IPS-NIHi7 (cell line): ENCODE measurements around the gene PARP12.

Source experiments
- DNase-seq: peaks from one replicate; pipeline ENCODE4 v3.0.0; 2012; ENCODE audit warnings: mixed read lengths; ENCODE audit errors: extremely low spot score

The PARP12 gene

GRCh38 chr7:140035400-140036223 lies 27.1 kb downstream of the PARP12 start:
- DNase-seq, result no peak

DNA sequence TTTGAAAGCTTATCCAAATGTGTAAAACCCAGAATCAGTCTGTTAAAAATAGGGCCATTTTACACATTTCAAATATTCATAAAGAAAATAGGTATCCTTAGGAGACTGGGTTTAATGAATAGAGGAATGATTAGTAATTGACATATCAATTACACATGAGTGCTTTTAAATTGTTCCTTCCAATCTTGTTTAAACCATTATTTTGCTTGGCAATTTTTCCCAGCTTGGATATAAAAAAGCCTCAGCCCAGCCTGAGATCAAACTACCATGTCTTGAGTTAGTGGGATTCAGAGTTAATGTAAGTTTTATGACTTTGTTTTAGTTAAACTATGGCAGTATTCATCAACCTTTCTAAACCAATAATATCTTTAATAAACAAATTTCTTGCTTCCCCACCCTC lies 28.3 kb downstream of the PARP12 start:
- DNase-seq, result no peak

DNA sequence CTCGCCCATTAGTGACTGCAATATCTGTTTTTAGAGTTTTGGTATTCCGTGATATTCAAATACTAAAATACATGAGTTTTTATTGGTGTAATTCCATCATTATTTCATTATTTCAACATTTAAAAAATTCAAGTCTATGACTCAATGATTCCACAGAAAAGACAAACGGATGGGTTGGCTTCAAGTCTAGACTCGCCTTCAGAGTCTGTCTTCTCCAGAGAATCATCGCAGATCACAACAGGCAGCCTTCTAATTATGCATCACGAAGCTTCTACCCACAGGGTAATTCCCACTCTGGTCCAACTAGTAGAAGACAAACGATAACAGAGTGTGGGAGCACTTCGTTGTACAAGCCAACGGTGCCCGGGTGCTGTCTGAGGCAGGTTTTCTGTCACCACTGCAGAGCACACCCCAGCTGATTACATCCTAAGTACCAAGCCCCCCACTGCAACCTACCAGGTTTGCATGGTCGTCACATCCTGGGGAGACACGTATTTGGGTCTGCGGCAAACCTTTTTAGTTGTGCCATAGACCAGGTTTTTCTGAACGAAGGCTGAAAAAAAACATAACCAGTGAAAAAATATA lies 28.9 kb downstream of the PARP12 start:
- DNase-seq, result no peak

GRCh38 chr7:140033036-140033435 lies 29.7 kb downstream of the PARP12 start:
- no peak for DNase-seq

DNA sequence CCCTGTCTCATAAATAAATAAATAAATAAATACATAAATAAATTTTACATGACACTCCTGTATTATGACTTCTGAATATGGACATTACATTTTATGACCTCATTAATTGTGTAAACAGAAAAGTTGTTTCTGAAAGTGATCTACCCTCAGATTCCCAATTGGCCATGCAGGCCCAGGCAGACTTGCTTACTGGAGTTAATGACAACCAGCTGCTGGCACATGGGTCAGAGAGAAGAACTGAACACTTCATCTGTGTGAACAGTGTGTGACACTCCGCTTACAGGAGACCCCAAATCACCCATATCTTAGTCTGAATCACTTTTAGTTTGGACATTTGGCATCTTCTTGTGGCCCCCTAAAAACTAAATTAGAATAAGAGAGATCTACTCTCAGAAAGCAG lies 31.4 kb downstream of the PARP12 start:
- DNase-seq, result no peak

DNA sequence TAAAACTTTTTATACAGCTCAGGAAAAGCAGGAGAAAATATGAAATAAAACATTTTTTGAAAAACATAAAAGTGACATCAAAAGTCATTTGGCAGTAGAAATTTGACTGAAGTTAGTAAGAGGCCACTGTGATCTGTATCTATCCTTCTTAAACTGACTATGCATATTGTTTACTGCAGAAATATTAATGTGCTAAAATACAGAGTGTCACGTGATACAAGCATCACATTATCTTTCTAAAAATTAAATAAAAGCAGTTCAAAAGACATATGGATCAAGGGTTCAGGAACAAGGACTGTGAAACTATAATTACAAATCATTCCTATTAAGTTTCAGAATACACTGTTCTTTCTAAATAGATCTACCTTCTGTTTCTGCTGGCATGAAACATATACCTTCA lies 33.7 kb downstream of the PARP12 start:
- no peak for DNase-seq

GRCh38 chr7:140028311-140028710 lies 34.4 kb downstream of the PARP12 start:
- no peak for DNase-seq

- no peak for DNase-seq
Observed at GRCh38 chr7:140027858-140028257, 34.9 kb downstream of the PARP12 start.

DNA sequence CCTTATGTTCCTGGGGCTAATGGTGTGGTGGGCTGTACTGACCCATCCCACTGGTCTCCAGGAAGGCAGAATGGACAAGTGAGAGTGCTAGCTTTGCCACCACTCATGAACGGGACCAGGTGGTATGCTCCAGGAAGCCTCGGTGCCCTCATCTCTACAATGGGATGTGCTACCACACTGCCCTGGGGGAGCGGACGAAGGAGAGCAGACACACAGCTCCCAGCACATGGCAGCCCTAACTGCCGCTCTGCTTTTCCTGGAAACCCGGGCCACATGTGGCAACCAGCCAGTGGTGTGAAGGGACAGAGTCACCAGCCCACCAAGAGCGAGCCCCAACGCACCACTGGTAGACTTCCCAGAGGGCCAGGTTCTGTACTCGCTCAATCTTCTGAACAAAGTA lies 35.8 kb downstream of the PARP12 start:
- DNase-seq, result no peak

DNA sequence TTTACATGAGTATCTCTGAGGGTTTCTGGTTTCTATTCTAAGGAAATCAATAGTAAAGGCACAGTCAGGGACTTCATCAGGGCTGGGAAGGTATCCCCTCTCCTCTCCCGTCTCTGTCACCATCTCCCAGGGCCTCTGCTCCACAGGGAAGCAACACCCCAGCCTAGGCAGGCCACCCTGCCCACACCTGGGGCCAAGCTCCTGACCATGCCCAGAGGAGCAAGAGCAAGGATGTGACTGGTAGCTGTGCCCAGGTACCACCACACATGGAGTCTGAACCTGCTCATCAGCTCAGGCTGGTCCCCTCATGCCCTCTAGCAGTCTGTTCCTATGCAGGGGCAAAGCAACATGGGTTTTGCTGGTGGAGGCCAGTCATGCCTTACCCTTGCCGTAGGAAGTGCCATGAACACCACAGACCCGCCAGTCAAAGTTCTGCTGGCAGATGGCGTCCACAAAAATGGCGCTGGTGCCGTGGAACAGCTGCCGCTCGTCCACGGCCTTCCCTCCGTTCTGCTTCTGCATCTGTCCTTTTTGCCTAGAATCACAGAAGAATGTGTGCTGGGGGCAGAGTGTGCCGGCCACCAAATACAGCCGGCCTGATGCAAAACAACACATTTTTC lies 36.8 kb downstream of the PARP12 start:
- no peak for DNase-seq

DNA sequence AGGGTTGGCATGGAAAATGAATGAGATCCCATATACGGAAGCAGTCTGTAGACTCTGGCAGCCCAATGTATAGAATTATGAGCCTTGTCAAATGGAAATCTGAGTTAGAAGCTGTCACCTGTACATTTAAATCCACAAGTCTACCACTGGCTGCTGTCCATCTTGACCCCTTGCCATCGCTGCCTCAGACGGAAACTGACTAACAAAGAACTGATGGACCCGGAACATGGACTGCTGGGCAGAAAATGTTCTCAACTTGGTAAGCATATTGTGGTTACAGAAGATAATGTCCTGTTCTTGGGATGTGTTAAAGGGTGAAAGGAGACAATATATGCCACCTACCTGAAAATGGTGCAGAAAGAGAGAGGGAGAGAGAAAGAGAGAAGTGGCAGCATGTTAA lies 37.5 kb downstream of the PARP12 start:
- no peak for DNase-seq

DNA sequence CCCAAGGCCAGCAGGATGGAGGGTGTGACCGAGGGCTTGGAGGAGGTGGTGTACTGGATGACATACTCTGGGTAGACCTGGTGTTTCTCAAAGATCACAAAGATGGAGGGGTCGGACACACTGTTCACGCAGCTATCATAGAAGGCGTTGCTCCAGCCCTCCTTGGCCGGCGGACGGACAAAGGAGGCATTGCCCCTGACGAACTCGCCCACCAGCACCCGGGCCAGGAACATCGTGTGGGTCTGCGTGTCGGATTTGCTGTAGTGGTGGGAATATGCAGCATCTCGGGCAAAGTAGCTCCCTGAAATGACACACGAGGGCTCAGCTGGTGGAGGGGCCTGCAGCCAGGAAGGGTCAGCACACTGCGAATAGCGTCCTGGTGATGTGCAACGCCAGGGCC lies 38.2 kb downstream of the PARP12 start:
- no peak for DNase-seq

- DNase-seq, result no peak
Observed at GRCh38 chr7:140023728-140024127, 39.0 kb downstream of the PARP12 start.

- DNase-seq, result no peak
Observed at GRCh38 chr7:140022582-140023211, 40.1 kb downstream of the PARP12 start.

DNA sequence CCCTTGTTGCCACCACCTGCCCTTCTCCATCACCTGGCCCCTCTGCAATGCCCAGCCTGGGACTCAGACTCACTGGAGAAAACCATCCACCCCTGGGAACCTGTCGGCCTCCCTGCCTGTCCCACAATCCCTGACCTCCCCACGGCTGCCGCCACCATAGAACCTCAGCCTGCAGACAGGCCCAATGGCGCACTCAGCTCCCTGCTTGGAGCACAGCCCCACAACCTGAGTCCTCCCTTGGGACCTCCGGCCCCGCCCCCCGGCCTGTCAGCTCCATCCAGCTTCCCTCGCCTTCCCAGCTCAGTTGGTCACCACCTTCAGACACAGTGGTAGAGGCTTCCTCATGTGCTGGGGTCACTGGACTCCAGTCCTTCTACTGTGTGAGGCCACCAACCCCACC lies 41.1 kb downstream of the PARP12 start:
- no peak for DNase-seq

- DNase-seq, result no peak
Observed at GRCh38 chr7:140019606-140020005, 43.1 kb downstream of the PARP12 start.

DNA sequence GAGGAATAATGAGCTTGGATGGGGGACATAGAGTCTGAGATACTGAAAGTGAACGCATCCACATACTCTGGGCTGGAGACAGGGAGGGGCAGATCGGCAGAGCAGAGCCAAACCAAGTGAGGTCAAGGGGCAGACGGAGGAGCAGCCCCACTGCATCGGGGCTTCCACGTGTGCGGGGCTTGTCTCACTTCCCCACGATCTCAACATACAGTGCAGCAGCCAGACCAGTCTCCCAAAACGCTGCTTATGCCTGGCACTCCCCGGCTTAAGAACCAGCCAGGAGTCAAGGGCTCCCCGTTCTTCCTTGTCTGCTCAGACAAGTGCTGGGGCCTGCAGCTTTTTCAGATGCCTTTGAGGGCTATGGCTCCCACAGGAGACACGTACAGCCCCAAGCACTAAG lies 43.6 kb downstream of the PARP12 start:
- no peak for DNase-seq

GRCh38 chr7:140018125-140019043 lies 44.4 kb downstream of the PARP12 start:
- no peak for DNase-seq

GRCh38 chr7:140017543-140017942 lies 45.2 kb downstream of the PARP12 start:
- DNase-seq, result no peak

DNA sequence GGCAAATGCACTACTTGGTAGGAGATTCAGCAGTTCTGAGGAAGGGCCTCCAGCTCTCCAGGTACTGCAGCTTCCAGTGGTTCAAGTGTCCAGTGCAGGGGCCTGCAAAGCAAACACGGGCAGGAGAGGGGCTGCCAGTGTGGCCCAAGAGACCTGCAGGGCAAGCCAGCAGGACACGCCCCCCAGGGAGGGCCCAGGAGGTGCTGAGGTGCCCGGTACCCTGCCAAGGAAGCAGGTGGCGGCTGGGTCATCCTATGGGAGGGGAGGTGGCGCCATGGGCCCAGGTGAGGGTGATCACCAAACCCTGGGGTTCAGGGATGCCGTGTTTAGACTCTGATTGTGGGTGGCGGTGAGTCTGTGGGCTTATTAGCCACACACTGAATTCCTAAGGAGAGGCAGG lies 45.7 kb downstream of the PARP12 start:
- DNase-seq, result no peak

DNA sequence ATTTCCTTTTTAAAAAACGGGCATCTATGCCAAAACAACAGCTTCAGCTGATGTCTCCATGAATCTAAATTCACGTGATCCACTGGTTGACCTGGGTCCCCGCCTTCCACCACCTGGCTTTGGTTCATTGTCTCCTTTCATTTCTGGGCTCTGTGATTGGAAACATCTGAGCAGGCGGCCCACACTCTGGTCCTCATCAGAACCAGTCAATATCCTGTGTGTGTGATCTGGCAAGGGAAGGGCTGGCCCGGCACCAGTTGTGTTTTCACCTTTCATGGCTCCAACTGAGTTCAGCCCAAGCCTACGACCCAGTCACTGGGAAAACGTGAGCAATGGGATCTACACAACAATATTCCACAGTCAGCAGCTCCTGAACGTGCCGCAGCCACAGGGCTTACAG lies 46.2 kb downstream of the PARP12 start:
- no peak for DNase-seq
